ENCODE results near the gene SUDS3.
A peak's percentile ranks its signal among the peaks of the same experiment; 100 is the strongest.
"Not testable (repeated sequence)": the region's sequence is repeated elsewhere in the genome, so short reads cannot be mapped to it uniquely, and the experiment has no call there.

Gene SUDS3

DNA sequence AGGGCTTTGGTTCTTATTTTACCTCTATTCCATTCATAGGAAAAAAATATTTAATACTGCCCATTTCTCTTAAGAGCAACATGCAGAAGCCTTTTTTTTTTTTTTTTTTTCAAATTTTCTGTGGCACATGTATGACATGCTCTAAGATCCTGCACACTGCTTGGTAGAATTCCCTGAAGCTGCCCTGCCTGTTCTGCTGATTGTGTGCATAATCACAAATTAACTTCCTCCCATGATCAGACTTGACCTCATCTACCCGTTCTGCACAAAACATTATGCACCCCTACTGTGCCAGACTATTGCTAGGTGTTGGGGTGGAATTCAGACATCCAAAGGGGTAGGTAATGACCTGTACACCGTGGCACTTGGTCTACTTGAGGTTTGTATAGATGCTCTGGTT lies 22.2 kb downstream of the SUDS3 start:
- no peak for DNase-seq

DNA sequence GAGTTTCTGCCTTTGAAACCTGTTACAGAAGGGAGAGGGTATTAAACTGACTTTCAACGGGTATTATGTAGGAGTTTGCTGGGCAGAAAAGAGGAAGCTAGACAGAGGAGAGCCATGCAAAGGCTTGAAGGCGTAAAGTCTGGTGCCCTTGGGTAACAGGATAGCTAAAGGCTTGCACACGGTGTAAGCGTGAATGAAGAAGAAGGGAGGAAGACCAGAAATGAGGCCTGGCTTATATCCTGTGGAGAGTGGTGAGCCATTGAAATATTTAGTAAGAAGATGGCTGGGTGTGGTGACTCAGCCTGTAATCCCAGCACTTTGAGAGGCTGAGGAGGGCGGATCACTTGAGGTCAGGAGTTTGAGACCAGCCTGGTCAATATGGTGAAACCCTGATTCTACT lies 22.6 kb downstream of the SUDS3 start:
- no peak for DNase-seq

DNA sequence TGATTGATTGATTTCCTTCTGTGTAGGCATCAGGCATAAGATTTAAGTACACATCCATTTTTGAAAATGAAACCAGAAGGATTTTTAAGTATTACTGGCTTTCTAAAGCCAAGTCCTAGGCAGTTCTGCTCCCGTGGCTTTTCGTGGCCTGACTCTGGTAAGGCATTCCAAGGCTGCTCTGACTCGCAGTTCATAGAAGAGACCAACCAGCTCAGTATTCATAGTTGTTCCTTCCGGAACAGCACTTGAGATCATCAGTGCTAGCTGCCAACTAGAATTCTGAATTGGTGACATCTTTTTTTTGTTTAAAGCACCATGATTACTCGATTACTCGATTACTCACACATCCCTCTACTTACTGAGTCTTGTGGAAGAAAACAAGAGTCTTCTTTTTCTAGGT lies 25.9 kb downstream of the SUDS3 start:
- DNase-seq, result peak; percentile 52

DNA sequence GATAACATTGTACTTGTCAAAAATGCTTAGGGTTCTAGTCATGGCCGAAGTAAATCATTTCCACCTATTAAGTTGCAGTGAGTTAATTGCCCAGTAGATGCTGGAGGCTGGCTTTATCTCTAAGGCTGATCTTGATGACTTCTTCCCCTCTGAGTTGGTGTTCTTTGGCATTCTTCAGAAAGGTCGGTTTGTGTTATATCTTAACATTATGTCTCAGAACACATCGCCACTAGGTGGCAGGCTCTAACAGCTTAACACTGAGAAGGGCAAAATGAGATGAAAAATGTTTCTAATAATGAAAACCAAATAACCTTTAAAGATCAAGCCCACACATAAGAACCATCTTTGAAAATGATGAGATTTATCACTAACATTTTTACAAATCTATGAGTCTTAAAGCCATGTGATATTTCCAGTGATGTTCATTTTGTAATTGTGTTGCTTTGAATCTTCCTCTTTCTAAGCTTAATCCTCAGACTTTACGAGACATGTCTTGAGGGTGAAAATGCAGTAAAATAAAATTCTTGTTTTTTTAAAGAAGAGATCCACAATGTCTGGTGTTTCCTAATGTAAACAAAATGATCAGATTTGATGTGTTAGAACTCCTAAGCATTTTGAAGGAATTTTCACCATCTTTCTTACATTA lies 28.6 kb downstream of the SUDS3 start:
- peak; percentile 18 for DNase-seq

DNA sequence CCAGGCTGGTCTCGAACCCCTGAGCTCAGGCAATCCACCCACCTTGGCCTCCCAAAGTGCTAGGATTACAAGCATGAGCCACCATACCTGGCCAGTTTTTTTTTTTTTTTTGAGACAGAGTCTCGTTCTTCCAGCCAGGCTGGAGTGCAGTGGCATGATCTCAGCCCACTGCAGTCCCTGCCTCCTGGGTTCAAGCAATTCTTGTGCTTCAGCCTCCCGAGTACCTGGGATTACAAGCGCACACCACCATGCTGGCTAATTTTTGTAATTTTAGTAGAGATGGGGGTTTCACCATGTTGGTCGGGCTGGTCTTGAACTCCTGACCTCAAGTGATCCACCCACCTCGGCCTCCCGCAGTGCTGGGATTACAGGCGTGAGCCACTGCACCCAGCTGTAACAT lies 31.9 kb downstream of the SUDS3 start:
- DNase-seq, result not testable (repeated sequence)

DNA sequence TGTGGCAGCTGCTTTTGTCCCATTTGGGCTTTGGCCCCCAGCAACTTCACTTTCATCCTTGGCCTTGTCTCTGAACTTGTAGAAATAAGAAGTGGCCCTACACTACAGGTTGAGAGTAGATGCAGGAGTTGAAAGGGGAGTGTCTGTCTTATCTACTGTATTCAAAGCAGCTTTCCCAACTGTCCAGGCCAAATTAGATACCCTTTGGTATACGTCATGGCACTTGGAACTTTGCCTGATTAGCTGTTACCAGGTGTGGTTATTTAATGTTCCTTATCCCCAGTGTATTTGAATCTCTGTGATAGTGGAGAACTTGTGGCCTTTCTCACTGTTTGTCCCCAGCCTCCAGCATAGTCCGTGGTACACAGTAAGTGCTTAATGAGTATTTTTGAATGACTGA lies 33.5 kb downstream of the SUDS3 start:
- no peak for DNase-seq

DNA sequence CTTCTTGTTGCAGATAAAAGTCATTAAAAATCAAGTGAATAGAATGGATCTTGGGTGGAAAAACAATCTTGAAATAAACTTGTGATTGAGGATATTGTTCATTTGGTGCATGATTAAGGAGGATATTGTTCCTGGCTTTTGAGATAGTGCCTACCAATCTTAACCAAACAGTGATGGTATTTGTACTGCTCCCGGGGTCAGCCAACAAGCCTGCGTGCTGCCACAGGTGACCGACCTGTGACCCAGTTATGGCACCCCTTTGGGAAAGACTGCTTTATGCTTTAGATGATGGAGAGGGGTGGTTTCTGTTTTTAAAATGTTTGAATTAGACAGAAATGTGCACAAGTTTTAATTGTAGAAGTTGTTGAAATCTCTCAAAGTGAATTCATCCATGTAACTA lies 41.6 kb downstream of the SUDS3 start:
- DNase-seq, result no peak

DNA sequence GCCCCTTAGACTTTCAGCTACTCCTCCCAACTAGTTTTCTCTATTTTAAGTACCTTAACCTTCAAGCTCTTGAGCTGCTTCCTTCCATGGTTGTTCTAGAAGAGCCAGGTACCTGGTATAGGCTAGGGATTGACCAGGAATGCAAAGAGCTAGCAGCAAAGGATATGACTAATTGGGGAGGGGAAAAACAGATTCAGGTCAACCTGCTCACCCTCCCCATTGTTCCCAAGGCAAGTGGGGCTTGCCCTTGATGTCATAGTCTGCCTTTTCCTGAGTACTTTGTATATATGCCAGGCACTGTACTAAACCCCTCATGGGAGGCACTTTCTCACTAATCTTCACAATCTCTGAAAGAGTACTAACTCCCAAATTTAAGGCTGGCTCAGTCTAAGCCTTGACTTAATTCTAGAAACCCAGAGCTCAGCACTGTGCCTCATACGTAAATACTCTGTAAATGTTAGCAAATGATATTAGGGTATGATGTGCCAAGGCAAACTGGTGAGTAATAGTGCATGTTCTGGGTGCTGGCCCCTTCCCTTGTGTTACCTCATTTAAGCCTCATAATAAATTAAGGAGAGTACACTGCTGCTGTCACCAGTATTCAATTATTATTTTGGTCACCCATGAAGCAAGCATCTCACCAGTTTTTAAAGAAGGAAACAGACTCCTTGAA lies 42.2 kb downstream of the SUDS3 start:
- DNase-seq, result peak; percentile 45

DNA sequence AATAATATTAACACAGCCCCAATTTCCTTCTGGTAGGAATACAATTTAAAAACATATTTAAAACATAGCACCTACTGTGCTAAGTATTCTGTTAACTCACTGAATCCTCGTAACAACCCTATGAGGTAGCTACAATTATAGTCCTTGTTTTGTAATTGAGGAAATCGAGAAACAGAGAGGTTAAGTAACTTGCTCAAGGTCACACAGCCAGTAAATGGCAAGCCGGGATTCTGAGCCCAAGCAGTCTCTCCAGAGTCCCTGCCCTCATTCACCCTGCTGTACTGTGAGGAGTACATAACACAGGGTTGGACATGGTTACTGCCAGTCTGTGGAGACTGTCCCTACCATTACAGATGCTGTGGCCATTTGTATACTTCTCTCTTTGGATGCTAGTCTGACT lies 44.3 kb downstream of the SUDS3 start:
- no peak for DNase-seq

DNA sequence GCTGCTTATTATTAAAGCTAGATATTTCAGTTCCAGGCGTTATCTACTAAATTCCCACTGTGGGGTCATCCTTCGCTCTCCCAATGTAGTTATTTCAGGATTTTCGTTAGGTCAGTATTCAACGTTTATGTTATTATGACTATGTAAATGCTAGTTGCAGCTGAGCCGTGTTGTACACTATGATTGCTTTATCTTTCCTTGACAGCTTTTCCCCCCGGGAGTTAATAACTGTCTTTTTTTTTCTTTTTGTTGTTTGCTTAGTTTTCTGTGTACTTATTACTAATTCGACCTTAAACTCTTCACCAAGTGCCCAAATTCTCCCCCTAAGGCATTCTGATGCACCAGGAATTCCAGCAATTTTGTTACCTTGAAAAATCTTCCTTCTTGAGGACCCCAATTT lies 48.5 kb downstream of the SUDS3 start:
- no peak for DNase-seq

DNA sequence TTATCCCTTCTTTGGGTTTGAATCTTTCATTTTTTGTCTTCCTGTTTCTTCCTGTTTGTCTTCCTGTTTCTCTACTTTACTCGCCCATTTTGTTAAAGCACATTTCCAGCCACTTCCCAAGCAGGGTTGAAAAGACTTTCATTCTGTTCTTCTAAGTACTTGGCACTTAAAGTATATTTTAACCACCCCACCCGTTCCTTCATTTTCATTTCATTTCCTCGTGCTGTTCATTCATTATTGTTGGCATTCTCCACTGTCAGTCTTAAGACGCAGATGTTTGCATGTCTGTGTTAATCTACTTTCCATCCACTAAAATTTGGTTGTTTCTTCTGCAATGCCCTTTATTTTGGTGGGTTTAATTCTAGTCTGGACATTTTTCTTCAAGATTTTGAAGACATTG lies 49.0 kb downstream of the SUDS3 start:
- DNase-seq, result no peak

DNA sequence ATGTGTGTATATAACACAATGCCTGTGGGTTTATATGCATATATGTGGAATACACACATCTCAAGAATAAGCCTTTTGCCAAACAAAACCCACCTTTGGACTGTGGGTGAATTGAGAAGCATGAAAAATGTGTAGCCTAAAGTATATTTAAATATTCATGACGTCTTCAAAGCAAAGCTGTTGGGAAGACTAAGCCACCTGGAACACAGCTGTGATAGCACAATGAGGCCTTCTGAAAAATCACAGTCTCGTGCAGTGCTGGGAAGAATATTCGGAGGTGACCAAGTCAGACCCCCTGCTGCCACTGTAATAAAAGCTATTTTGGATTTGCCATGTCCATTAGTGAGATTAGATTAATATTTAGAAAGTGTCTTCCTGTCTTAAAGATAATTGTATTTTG lies 51.5 kb downstream of the SUDS3 start:
- no peak for DNase-seq

DNA sequence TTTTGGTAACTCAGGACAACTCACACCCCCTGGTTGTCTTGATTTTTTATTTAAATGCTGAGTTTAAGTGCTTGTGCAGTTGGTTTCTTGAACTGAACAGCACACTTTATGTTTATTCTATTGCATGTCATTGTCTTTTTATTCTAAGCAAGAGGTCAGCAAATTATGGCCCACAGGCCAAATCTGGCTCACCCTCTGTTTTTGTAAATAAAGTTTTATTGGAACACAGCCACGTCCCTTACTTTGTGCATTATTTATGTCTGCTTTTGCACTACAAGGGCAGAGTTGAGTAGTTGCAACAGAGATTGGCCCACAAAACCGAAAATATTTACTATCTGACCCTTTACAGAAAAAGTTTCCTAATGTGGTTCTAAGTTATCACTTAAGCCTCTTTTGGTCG lies 52.3 kb downstream of the SUDS3 start:
- no peak for DNase-seq

DNA sequence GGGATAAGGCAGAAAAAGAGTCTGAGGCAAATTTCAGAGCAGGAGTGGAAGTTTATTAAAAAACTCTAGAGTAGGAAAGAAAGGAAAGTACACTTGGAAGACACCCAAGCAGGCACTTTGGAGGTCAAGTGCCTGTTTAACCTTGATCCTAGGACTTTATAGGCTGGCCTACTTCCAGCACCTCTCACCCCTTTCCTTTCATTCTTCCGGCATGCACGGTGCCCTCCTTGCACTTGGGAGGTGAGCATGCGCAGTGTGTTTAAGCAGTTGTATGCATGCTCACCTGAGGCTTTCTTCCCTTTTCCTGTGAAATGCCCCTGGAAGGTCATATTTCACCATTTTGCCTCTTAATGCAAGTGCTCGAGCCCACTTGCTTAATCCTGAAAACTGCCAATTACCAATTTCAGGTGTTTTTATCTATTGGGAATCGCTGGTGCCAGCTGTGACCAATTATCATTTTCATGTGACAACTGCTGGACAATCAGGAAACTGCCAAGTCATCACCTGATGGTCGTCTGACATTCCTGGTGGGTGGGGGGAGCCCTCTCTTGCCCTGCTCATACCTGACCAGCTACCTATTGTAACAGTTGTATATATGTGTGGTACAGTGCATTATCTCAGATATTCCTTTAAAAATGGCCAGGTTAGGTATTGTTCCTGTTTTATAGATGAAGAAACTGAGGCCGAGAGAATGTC lies 53.5 kb downstream of the SUDS3 start:
- DNase-seq, result no peak

DNA sequence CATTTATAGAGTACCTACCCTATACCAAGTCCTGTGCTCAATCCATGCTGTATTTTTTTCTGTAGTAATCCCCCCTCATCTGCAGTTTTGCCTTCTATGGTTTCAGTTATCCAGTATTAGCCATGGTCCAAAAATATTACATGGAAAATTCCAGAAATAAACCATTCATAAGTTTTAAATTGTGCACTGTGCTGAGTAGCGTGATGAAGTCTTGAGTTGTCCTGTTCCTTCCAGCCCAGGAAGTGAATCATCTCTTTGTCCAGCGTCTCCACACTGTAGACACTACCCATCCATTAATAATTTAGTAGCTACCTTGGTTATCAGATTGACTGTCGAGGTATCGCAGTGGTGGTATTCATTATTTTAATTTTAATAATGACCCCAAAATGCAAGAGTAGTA lies 54.2 kb downstream of the SUDS3 start:
- no peak for DNase-seq

DNA sequence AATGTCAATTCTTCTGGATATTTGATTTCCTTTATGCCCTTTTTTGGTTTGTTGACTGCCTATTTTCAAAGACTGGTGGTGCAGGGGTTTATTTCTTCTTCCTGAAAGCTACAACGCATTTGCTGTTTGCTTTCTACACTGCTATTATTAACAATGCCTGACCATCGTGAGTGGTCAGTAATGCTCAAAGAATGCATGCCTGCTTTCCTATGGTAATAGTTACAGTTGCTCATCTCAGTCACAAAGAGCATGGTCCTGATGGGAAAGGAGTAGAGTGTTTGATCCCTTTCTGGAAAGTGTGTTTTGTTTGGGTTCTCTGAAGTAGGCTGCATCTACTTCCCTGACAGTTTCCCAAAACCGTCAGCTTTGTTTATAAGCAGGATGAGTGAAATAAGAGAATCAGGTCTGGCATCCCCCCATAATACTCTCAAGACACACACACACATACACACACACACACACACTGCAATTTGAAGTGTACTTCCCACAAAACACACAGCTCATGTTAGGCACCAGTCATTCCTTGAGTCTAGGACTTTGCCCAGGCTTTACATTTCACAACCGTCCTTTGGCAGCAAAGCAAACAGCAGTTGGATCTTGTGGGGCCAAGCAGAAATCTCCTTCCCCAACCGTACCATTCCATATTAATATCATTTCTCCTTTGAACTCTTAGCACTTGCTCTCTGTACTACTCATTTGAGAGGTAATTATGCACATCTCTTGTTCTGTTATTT lies 56.6 kb downstream of the SUDS3 start:
- DNase-seq, result no peak

DNA sequence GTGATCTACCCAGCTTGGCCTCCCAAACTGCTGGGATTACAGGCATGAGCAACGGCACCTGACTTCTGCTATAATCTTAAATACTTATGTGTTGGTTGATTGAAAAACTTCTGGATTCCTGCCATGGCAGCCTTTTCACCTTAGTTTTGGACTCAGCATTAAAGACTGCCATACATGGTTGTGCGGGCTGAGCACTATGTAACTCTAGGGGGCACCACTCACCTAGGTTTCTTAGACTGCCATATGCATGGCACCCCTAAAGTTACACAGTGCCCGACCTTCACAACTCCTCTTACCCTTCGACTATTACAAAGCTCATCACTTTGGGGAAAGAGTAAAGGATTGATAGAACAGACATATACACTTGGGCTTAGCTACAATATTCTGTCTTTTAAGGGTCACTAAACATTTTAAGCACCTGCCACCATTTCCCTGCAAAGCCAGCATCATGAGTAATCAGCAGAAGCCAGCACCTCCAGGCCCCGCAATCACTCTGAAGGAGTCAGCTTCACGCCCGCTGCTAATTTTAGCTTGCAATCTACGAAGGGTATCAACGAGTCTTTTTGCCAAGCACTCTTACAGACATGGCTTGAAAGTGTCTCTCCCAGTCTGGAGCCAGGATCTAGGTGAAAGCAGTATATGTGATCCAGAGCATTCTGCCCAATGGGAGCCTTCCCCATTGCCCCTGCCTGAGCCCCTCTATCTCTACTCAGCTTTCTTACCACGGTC lies 59.8 kb downstream of the SUDS3 start:
- no peak for DNase-seq

DNA sequence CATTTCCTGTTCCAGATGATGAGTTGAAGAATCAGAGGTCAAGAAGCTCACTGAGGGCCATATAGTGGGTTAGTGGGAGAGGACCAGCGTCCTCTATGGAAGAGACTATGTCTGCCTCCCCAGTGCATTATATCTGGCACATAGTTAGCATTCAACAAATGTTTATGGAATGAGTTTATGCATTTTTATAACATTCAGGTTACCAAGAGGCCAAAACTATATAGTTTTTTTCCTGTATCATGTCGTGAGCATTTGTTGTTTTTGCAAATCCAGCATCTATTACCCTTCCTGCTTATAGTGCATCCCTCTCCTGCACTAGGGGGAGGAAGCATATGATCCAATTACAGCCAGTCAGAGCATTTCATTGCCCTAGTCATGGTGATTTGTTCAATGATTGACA lies 60.6 kb downstream of the SUDS3 start:
- DNase-seq, result peak; percentile 21

DNA sequence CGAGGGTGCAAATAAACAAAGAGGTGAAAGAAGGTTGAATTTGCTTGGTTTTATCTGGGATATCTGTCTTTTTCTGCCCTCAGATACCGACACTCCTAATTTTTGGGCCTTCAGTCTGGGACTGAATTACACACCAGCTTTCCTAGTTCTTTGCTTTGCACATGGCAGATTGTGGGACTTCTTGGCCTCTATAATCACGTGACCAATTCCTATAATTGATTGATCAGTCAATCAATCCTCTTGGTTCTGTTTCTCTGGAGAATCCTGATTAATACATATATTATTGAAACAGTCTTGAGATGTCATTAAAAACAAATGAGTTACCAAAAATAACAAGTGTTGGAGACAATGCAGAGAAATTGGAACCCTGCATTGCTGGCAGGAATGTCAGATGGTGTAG lies 62.7 kb downstream of the SUDS3 start:
- no peak for DNase-seq

DNA sequence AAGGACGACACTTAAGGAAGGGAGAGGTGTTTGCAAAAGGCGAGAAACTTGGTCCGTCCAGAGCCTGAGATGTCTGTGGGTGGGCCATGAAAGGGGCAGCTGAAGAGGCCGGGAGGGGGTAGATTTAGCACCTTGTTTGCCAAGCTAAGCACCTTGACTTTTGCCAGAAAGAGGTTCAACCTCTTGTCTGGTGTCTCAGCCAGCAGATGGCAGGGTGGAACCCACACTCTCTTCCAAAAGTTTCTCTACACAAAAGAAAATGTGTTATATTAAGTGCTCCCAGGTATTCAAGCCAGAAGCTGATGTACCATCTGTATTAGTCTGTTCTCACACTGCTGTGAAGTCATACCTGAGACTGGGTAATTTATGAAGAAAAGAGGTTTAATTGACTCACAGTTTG lies 69.9 kb downstream of the SUDS3 start:
- no peak for DNase-seq

DNA sequence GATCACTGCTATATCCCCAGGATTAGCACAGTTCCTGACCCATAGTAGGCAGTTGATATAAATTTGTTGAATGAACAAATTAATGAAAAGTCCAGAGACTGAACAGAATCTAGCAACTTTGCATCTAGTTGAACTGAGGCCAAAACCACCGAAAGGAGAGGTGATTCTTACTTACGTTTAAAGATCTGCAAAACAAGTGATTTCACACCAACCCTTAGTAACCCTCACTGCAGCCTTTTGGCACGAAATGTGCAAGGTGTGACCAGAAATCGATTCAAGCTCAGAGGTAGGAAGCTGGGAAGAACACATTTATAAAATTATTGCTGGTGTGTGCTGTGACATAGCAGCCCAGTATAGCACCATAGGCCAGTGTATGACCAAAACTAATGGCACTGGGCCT lies 70.8 kb downstream of the SUDS3 start:
- no peak for DNase-seq

DNA sequence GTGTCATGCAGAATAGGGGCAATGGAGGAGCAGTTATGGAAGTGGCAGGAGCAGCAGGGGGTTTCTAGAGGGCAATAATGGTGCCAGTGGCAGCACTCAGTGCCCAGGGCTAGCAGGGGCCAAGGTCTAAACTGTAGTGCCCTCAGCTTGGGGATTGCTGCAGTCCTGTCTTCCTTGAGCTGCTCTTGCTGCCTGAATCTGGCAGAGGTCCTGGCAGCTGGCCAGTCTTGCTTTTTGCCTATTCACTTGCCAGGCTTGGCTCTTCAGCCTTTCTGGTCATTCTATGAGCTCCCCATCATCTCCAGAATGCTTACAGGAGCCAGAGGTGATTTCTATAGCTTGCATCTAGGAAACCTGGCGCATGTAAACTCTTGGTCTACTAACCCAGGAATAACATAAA lies 72.0 kb downstream of the SUDS3 start:
- DNase-seq, result no peak

DNA sequence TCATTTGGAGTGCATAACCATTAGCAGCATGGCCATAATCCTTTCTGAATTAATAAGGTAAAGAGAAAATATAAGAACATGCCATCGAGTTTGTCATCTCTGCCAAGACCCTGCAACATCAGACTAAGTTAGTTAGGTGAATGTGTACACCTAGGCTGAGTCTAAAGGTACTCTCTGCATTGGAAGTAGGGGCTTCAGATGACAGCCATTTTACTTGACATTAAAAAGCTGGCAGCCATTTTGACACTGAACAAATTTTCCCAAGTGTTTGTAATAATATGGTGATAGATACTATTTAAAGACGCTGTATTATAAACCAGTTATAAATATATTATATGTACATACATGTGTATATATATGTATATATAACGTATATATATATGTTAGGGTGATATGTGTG lies 79.0 kb downstream of the SUDS3 start:
- DNase-seq, result no peak
